HG03558 (cell line): ENCODE data around the gene GABRG3.

Experiments used
- ATAC-seq: cut with Tn5 transposase; IDR thresholded peaks from one replicate; pipeline ENCODE4 v1.9.1; 2021; ENCODE audit warnings: moderate number of reproducible peaks; ENCODE audit not compliant: unreplicated experiment; ENCODE audit errors: extremely low read depth

GABRG3 gene

DNA sequence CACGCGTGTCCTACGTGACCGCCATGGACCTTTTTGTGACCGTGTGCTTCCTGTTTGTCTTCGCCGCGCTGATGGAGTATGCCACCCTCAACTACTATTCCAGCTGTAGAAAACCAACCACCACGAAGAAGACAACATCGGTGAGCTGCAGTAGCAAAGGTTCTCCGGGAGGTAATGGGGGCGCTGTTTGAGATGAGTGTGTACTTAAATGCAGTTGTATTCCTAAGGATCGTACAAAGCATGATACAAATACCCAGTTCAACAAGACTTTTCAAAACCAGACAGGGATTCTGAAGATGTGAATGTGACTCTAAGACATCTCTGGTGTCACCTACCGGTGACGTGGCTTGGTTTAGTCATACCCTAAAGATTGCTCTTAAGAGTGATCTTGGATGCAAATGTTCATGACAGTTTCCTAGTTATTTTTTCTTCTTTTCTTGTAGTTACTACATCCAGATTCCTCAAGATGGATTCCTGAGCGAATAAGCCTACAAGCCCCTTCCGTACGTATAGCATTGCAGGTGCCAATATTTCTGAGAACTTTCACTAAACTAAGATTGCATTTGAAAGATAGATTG lies 556.6 kb downstream of the GABRG3 start:
- ATAC-seq = no peak

DNA sequence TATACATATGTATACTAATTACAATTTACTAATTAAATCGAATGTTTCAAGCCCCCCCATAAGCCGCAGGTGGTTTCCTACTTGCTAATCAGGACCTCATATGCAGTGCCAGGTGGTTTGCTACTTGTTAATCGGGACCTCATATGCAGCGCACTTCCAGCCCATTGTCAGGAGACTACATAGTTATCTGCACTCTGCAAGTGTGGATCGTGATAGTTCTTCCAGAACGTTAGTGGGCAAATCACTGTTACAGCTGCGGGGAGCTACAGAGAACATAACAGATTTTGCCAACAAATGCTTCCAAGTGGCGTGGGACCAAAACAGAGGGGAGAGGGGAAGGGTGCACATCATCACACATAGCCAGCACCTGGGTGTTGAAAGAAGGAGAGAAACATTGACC lies 558.4 kb downstream of the GABRG3 start:
- no peak for ATAC-seq

DNA sequence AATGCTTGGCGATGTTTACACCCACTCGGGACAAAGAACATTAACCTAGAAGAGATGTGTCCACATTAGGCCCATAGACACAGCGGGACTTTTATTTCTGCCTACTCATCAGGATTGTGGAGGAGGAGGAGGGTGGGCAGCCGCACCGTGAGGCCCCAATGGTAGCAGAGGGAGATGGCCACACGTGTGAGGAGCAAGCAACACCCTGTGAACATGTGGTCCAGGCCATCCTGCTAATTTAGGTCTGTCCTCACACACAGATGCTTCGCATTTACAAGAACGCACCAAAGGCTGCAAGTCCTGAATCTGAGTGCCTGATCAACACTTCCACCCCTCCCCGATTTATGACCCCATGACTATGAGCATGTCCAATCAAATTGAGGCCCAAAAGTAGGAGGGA lies 560.0 kb downstream of the GABRG3 start:
- ATAC-seq = no peak

DNA sequence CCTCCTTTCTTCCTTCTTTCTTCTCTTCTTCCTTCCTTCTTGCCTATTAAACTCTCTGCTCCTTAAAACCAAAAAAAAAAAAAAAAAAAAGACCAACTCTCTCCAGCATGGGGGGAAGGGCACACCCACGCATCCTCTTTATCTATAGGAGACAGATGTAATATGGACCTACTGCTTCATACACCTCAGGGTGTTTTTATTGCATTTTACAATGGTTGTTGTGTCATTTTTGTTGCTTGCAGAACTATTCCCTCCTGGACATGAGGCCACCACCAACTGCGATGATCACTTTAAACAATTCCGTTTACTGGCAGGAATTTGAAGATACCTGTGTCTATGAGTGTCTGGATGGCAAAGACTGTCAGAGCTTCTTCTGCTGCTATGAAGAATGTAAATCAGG lies 561.4 kb downstream of the GABRG3 start:
- ATAC-seq = no peak

DNA sequence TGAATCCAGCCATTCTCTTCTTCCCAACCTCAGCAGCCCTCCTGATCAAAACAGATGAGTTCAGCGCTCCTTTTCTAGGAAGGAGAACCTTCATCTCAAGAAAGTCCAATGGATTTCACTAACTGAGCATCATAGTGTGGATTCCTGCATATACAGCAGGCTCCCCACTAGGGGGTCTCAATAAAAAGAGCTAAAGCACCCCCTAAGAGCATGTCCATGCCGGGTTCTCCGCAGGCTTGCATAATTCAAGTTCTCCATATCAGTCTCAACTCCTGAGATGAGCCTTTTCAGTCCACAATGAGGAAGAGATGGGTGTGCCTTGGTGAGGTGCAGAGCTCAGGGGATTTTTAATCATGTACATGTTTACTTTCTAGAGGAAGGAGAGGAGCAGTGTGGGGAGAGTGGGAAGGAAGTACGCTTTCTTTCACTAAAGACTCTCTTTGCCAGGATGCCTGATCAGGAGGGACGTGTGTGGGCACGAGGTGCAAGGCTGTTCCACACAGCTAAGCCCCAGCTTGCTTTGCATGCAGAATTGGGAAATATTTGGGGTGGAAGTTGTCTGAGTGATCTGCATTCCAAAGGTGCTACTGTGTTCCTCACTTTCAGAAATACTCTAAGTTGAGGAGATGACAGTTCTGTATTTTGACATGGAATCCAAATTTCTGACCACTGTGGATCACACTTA lies 564.6 kb downstream of the GABRG3 start:
- ATAC-seq = no peak

DNA sequence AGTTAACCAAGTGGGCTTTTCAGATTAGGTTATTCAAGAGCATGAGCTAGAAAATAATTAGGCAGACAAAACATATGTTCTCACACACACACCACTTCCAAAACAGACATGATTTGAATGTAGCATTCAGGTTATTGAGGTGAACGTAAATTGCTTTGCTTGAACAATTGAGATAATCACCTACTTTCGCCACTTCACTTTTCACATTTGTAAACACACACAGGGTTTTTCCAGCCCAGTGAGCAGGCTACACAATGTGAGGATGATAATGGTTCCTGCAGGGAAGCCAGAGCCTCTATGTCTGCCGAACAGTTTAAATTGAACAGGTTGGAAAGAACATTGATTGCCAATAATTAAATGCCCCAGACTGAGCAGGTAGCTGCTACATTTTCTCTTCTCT lies 567.3 kb downstream of the GABRG3 start:
- no peak for ATAC-seq

DNA sequence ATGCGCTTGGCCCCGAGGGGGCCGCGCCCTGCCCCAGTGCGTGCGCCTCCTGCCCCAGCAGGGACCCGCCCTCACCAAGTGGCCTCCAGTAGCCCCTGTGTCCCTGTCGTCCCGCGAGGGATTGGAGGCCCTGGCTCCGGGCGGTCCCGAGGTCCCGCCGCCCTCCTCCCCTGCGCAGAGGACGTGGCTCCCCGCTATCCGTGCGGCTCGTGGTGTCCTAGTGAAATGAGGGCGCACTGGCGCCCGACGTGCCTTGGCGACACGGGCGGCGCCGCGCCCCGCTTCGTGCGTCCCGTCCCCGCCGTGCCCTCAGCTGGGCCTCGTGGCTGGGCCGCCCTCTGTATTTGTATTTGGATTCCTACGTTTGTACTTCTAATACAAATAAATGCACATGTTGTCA lies 570.6 kb downstream of the GABRG3 start:
- ATAC-seq = no peak

DNA sequence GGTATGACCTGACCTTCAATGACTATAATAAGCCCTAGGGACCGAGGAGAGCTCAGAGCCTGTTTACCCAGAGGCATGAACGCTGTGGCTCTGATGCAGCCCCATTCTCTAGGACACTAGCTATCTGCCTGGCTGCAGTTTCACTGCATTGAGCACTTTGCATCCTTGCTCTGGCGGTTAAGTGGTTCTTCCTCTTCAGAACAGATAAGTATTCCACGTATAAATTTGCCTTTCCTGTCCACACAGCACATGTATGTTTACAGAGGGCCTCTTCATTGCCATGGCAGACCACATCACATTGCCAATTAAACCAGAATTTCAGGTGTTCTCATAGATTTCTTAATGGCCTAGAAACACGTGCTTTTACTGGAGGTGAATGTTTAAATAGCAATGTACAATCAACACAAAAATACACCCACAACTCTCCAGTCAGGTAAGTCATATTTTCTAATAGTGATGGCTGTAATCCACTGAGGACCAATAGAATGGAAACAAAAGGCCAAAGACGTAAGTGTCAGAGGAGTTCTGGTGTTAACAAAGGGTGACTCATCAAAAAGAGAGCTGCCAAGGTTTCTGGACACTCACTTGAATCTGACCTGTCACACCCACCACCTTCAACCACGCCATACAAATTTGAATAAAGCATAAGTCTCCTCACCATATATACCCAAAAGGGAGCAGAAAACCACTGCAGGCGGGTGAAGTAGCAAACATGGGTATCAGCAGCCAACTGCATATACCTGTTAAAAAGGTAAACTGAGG lies 574.7 kb downstream of the GABRG3 start:
- no peak for ATAC-seq

DNA sequence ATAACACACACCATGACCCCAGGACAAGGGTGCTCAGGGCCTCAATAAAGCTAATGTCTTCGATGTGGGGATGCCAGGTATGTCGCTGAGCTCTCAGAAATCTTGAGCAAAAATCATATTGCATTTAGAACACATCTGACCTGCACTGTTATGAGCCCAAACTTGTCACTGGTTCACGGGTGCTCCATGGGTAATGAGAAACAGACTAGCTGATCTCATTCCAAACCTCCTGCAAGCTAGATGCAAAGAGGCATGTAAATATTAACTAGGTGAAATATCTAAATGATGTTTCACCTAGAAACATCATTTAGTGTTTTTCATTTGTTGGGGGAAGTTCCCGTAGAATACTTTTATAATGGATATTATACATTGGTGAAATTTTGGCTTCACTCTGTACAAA lies 578.8 kb downstream of the GABRG3 start:
- ATAC-seq = no peak

- ATAC-seq = no peak
These were observed 579.7 kb downstream of the GABRG3 start for GRCh38 chr15:27550635-27551034.

DNA sequence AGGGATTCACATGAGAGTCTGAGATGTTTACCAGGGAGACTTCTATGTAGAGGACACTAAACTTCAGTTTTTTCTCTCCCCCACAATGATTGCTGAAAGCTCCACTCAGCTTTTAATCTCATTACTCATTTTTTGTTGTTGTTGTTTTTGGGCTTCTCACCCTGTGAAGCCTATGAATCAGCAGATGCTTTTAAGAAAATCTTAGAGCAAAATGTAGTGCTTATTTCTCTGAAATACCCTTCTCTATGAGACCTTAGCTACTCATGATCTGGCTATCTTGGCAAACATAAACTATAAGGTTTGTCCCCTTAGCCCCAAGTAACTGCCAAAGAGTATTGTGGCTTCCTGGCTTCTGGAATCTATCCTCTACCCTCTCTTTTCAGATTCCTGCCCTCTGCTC lies 590.8 kb downstream of the GABRG3 start:
- ATAC-seq = no peak

DNA sequence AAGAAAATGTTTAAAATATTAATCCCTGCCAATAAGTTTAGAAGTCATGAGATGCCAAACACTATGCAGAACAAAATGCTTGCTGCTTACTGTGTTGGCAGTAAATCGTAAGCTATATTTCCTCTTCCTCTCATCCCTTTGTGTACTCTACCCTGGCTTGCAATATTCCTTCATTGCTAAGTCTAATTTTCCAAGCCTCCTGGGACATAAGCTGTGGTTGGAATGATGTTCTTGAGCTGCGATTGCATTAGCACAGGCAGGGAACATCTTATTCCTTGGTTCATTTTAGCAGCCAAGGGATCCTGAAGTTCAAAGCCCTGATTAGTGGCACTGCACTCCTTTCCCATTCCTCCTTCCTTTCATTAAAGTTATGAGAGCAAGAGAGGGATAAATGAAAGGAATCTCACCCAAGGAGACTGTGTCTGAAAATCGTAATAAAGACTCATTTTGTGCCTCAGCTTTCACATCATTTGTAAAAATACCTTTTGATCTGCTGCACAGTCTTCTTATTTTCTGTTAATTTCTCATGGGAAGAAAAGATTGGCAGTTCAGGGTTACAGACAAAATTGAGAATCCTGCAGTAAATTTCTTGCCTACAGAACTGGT lies 592.9 kb downstream of the GABRG3 start:
- ATAC-seq = no peak

GRCh38 chr15:27564656-27565055 lies 593.7 kb downstream of the GABRG3 start:
- ATAC-seq = no peak

DNA sequence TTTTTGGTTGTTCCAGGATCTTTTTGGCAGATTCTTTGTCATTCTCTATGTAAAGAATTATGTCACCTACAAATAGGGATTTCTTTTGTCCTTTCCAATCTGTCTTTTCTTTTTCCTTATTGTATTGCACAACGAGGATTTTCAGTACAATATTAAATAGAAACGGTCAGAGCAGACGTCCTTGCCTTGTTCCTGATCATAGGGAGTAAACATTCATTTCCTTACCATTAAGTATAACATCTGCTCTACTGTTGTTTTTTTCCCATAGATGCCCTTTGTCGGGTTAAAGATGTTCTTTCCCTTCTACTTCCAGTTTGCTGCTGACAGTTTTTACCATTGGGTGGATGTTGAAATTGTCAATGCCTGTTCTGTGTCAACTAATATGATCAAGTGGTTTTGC lies 599.8 kb downstream of the GABRG3 start:
- no peak for ATAC-seq

- ATAC-seq = no peak
These were observed 603.0 kb downstream of the GABRG3 start for GRCh38 chr15:27573805-27574485.

GRCh38 chr15:27574541-27575054 lies 603.6 kb downstream of the GABRG3 start:
- ATAC-seq = no peak

- no peak for ATAC-seq
These were observed 604.5 kb downstream of the GABRG3 start for GRCh38 chr15:27575521-27575920.

GRCh38 chr15:27576576-27576975 lies 605.6 kb downstream of the GABRG3 start:
- no peak for ATAC-seq

- no peak for ATAC-seq
These were observed 608.8 kb downstream of the GABRG3 start for GRCh38 chr15:27579738-27580137.

- ATAC-seq = no peak
These were observed 611.9 kb downstream of the GABRG3 start for GRCh38 chr15:27582726-27583410.
